Fibroblast of skin of back (primary cell): ENCODE measurements around the gene AGR2.
"Not testable (repeated sequence)": the region's sequence is repeated elsewhere in the genome, so short reads cannot be mapped to it uniquely, and the experiment has no call there.

Source experiments
- DNase-seq: peaks from one replicate; pipeline ENCODE4 v3.0.0-alpha.2; 2013

Gene AGR2

DNA sequence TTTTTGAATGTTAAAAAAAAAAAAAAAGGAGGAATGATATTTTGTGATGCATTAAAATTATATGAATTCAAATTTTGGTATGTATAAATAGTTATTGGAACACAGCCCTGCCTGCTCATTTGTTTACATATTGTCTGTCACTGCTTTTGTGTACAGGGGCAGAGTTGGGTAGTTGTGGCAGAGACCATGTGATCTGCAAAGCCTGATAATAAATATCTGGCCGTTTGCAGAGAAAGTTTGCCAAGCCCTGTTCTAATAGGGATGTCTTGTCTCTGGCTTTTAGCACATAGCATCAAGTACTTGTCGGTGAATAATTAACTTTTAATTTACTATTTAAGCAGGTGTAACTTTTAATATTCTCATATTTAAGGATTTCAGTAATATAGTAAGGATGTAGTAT is 31.5 kb downstream of the AGR2 start:
- DNase-seq, result no peak

DNA sequence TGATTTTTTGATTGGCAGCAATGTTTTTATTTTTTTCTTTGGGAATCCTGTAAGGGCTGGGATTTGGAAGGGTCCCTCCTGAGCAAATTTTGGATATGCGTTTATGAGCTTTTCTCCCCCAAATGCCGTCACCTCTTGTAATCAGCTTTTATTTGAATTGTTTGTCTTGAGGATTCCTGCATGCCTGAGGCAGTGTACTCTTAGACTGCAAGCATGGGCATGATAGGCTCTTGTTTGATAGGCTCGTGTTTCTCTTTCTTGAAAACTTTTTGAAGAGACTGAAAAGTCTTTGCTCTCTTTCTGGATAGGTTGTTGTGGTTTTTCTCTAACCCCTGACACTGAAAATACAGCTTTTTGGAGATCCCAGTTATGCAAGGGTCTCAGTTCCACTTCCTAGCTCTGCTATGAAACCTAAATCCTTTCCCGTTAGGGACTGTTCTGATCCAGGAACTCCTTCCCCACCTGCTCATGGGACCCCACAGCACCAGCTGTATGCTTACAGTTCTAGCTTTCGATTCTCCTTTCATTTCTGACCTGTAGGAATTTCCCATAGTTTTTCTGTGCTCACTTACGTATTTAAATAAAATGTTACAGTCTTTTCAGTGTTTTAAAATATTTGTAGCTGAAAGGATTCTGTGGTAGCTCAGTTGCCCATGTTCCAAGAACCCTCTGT is 34.0 kb downstream of the AGR2 start:
- DNase-seq, result no peak

DNA sequence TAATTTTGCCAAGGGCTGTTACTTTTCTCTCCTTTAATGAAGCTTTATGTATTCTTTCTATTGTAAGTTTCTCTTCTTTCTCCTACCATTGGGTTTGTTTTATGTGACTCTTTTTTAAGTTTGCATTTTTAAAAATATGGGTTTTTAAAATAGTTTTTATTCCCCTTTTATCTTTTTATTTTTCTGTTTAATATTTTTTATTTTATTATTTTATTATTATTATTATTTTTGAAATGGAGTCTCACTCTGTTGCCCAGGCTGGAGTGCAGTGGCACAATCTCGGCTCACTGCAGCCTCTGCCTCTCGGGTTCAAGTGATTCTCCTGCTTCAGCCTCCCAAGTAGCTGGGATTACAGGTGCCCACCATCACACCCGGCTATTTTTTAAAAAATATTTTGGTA is 34.8 kb downstream of the AGR2 start:
- DNase-seq, result not testable (repeated sequence)

DNA sequence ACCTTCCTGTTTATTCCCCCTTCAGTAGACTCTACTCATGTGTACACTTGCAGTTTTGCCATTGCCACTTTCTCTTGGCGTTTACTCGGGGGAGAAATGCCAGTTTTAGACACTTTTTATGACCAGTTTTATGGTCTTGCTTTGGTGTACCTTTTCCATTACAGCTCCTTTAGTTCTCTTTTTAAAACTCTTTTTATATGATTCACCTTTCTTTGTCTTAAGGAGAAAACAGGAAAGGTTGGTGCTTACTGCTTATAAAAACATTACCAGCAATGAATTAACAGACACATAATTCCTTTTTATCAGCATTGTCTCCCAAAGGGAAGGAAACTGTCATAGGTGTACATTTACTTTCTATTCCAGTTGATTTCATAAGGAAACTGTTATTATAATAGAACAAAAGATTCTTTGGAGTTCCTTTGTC is 39.4 kb downstream of the AGR2 start:
- DNase-seq, result no peak

DNA sequence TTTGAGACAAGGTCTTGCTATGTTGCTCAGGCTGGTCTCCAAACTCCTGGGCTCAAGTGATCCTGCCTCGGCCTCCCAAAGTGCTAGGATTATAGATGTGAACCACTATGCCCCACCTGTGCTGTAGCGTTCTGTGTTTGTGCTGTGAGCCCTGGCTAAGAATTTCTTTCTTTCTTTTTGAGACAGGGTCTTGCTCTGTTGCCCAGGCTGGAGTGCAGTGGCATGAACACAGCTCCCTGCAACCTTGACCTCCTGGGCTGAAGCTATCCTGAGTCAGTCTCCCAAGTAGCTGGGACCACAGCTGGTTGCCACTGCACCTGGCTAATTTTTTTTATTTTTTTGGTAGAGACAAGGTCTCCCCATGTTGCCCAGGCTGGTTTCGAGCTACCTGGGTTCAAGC is 39.9 kb downstream of the AGR2 start:
- no peak for DNase-seq

DNA sequence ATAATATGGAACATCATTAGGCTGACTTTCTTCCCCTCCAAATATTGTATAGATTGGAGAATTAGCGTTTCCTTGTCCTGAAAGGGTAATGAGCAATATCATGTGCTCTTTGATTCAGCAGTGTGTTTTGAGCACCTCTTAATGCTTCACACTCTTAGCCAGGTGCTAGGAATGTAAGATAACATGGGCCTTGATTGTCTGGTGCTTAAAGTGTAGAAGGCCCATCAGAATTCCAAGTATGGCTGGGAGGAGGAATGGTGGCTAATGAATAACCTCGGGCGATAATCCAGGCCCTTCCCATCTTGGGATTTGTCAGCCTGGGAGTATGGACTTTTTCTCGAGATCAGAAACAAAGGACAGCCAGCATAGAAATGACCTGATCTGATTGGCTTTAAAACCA is 42.6 kb downstream of the AGR2 start:
- no peak for DNase-seq

DNA sequence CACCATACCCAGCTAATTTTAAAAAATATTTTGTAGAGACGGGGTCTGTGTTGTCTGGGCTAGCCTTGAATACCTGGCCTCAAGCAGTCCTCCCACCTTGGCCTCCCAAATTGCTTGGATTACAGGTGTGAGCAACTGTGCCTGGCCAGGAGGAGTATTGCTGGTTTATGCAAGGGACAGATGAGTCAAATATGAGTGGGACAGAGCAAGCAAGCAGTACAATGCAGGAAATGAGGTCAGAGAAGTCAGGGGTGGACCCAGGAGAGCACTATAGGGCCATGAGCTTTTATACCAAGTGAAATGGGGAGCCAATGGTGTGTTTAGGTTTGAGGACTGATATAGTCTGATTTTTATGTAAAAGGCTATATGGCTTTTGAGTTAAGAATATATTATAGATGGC is 45.0 kb downstream of the AGR2 start:
- no peak for DNase-seq

DNA sequence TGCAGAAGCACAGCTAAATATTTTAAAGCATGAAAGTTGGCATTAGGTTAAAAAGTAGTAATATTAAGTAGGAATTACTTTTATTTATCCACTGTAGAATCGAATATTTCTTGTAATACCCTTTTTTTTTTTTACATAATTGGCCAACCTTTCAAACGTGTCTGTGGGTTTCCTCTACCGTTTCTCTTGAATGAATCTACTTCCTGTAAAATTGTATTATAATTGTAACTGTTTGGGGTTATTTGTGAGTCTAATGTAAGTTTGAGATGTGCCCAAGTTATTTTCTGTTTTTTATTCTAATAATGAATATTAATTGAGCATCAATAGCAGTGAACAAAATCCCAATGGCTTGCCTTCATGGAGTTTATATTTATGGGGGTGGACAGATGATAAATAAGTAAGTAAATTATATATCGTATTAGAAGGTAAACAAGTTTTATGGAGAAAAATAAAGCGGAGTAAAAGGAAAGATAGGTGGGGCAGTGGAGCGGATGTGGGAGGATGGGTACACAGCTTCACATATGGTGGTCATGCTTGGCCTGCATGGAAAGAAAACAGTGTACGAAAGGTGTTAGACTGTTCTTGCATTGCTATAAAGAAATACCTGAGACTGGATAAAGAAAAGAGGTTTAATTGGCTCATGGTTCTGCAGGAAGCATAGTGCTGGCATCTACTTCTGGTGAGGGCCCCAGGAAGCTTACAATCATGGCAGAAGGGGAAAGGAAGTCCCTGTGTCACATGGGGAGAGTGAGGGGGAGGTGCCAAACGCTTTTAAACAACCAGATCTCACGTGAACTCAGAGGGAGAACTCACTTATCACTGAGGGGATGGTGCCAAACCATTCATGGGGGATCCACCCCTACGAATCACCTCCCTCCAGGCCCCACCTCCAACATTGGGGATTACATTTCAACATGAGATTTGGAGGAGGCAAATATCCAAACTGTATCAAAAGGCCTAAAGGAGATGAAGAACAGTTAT is 45.9 kb downstream of the AGR2 start:
- DNase-seq, result no peak

DNA sequence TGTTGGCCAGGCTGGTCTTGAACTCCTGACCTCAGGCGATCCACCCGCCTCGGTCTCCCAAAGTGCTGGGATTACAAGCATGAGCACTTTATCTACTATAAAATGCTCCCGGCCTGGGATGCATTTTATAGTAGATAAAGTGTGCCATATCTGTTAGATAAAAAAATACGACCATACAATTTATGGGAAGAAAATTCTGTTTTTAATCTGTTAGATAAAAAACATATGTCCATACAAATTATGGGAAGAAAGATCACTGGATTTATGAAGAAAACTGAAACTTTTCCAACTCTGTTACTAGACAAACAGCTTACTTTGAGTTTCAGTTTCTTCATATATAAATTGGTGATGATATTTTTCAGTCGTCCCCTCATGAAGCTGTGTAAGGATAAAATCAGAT is 46.8 kb downstream of the AGR2 start:
- DNase-seq, result no peak

DNA sequence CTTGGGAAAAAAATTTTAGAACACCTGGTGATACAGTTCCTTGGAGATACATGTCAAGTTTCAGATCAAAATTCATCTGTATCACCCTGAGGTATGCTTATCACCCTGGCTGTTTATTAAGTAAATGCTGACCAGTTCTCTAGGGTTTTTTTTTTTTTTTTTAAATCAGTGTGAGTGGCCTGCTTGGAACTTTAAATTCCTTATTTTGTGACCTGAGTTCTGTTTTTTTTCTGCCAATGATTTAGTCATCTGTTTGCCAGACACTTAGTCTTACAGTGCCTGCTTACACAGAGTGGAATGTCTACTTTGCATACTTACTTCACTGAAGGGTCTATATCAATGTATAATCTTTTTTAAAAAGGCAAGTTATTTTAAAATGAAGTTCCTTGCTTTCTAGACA is 49.4 kb downstream of the AGR2 start:
- peak; percentile 41 for DNase-seq

DNA sequence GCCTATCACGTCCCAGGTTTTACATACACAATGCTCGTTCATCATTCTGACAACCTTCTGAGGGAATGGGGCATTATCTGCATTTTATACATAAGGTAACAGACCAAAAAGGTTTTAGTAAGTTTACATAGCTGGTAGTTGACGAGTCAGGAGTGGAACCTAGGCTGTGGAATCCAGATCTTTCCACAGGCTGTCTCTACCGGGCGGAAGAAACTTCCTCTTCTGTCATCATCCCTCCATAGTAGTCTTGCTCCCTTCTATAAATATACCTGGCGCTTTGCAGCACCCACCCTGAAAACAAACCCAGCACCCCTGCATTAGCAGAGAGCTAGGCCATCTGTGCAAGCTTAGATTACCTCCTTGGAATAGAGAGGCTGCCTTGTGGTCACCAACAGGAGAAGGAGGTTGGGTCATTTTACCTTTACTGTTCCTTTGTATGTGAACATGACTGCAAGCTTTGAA is 49.9 kb downstream of the AGR2 start:
- no peak for DNase-seq

DNA sequence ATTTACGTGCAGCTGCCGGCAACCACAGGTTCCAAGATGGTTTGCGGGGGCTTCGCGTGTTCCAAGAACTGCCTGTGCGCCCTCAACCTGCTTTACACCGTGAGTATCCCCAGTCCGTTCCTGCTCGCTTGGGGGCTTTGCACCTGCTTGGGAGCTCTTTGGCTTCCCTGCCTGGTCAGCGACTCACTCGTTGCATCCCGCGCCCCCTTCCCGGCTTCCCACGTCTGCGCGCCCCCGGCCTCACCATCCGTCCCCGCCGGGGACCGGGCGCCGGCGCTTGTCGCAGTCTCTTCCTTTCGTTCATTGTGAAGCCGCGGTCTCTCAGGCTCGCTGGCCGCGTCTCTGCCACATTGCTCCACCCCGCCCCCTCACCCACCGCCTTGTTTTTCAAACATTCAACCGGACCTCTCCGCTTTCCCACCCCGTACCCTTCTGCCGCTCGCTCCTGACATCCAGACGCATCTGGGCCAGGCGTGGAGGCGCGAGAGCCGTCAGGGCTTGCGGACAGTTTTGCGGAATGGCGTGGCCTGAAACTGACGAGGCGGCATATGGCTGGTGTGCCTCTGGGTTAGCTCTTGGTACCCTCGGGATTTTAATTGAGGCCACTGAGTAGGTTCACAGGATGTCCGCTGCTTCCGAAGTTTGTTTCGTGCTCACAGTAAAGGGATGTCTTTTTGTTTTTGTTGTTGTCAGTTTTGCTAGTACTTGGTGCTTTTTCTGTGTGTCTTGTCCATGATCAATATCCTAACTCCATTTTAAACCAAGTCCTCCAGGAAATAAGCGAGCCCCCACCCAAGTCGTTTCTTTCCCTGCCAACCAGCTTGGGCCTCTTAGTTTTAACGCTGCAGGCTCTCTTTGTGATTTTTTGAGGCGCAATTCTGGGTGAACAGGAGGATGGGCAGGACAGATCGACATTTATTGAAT is 50.6 kb downstream of the AGR2 start:
- DNase-seq, result peak; percentile 21

DNA sequence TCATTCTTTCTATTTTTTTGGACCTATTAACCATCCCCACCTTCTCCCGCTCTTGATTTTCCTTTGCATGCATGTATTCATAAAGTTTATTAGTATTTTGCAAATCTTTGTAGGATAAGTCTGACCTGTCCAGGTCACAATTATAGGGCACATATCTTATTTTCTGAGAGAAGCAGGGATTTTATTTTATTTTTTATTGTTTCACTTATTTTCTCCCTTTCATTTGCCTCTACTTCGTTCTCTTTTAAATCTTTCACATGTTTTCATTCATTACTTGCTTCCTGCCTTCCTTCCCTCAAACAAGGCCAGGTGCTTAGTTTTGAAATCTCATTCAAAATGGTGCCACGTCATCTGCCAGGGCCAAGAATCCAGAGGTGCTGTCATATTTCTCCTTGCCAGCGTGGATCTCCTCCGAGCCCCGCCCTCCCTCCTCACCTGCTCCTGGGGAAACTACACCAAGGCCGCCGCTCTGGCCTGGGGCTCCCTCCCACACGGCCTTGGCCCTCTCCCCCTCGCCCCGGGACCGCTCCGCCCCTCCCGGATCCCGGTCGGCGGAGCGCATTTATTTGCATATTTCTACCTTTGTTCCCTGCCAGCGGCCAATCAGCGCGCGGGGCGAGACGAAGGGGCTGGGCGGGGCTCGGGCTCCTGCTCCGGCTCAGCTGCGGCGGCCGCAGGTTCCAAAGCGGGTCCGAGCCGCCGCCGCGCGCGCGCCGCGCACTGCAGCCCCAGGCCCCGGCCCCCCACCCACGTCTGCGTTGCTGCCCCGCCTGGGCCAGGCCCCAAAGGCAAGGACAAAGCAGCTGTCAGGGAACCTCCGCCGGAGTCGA is 51.5 kb downstream of the AGR2 start, which contains the start of gene TSPAN13:
Gene TSPAN13 (plus strand): TSS at position 654 of the 830 bp plus-strand sequence. CDS start 213 bp downstream, outside the sequence.
- peak; percentile 69 for DNase-seq

DNA sequence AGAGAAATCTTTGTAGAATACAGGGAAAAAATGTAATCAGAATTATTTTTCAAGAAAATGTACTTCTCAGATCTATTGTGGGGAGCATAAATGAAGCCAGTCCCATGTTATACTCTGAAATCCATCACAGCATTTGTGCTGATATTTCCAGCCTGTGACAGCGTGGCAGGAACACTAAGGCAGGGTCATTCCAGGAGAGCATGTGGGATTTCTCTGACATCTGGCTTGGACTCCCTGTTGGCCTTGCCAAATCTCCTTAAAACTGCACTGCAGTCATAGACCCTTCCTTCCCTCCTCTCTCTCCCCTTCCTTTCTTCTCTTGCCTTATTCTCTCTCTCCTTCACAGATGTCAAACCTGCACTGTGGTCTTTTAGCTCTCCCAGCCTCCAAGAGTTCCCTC is 57.7 kb downstream of the AGR2 start:
- DNase-seq, result no peak

DNA sequence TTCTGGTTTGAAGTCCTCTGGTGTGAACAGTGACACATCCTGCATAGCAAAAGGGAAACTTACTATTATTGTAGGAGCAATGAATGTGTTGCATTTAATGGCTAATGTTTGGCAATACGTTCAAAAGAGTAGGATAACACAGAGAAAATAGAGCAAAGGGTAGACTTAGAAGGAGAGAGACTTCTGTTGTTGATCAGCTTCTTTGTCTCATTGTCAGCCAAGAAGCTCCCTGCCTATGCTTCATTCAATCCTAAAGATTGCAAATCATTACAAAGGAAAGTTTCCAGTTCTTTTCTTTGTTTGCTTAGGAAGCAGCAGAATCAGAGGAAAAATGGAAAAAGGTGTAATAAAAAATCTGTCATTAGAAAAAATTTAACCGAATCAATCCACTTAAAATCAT is 59.2 kb downstream of the AGR2 start:
- peak; percentile 8 for DNase-seq

DNA sequence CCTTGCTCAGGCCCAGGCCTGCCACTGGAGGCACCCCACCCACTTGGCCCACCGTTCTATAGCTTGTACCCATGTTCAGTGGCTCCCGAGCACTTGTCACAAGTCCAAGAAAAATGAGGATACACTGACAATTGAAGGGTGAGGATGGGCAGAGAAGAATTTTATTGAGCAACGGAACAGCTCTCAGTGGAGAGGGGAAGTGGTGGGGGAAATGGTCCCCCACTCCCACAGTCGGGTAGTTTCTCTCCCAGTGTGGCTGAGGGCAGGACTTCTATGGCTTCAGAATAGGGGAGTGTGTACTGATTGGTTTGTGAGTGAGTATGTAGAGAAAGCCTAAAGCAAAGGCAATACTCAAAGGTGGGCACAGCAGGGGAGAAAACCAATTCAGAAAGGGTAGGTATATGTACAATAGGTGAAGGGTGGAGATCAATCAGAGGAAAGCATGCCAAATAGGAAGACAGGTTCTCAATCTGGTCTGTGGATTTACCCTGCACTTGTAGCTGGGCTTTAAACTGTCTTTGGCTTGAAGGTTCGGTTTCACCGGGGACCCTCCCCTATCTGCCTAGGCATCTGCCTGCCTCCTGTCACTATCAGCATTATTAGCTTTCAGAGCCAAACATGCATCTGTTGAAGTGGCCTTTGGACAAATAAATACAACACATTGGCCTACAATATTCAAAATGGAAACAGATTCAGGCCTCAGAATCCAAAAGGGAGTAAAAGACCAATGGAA is 60.1 kb downstream of the AGR2 start:
- DNase-seq, result no peak

DNA sequence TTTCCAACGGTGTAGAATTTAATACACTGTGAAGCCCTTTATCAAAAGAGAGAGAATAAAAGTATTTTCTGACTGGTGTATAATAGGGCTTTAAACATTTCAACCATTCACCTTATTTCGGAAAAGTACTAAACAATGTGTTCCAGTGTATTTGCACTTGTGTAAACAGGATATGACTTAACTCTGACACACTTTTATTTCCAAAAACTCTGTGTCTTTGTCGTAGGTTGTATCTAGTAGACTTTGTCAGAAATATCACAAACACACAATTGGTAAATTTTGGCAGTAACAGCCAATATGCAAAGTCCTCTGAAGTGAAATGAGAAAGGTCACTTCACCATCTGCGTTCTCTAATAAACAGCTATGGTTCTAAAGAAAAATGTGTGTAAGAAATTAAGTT is 61.6 kb downstream of the AGR2 start:
- DNase-seq, result no peak

DNA sequence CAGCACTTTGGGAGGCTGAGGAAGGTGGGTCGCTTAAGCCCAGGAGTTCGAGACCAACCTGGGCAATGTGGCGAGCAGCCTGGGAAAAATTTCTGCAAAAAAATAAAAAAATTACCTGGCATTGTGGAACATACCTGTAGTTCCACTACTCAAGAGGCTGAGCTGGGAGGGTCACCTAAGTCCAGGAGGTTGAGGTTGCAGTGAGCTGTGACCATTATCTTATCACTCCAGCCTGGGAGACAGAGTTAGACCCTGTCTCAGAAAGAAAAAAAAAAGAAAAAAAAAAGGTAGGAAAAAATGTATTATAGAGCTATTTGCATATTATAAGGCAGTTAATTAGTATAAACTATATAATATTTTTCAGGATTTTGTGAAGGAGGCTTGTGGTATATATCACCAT is 62.3 kb downstream of the AGR2 start:
- DNase-seq, result no peak
